NCI-H1105 (cell line): Measurements from ENCODE around the gene NRG3.

Source experiments
- DNase-seq: peaks from one replicate; lab custom pipeline; 2025; lab: John Stamatoyannopoulos, UW

The NRG3 gene

GRCh38 chr10:82213784-82214183, 338.8 kb downstream of the NRG3 start:
- no peak for DNase-seq

- DNase-seq, result no peak
Observed at GRCh38 chr10:82221056-82221455, 346.1 kb downstream of the NRG3 start.

- DNase-seq, result no peak
Observed at GRCh38 chr10:82221601-82222149, 346.7 kb downstream of the NRG3 start.

GRCh38 chr10:82228701-82229100, 353.7 kb downstream of the NRG3 start:
- no peak for DNase-seq

GRCh38 chr10:82234173-82234572, 359.2 kb downstream of the NRG3 start:
- DNase-seq, result no peak

GRCh38 chr10:82236084-82236731, 361.2 kb downstream of the NRG3 start:
- no peak for DNase-seq

GRCh38 chr10:82238291-82238690, 363.3 kb downstream of the NRG3 start:
- DNase-seq, result no peak

- no peak for DNase-seq
Observed at GRCh38 chr10:82240408-82240807, 365.4 kb downstream of the NRG3 start.

GRCh38 chr10:82242778-82243177, 367.8 kb downstream of the NRG3 start:
- no peak for DNase-seq

GRCh38 chr10:82245157-82245556, 370.2 kb downstream of the NRG3 start:
- DNase-seq, result no peak

- DNase-seq, result no peak
Observed at GRCh38 chr10:82245906-82246560, 371.0 kb downstream of the NRG3 start.

GRCh38 chr10:82249141-82249540, 374.1 kb downstream of the NRG3 start:
- DNase-seq, result no peak

GRCh38 chr10:82251222-82251906, 376.4 kb downstream of the NRG3 start:
- DNase-seq, result no peak

- no peak for DNase-seq
Observed at GRCh38 chr10:82252081-82252480, 377.1 kb downstream of the NRG3 start.

GRCh38 chr10:82254237-82254636, 379.2 kb downstream of the NRG3 start:
- no peak for DNase-seq

GRCh38 chr10:82256275-82256674, 381.3 kb downstream of the NRG3 start:
- DNase-seq, result no peak

GRCh38 chr10:82266438-82266837, 391.4 kb downstream of the NRG3 start:
- DNase-seq, result no peak

- no peak for DNase-seq
Observed at GRCh38 chr10:82267014-82267413, 392.0 kb downstream of the NRG3 start.

GRCh38 chr10:82267465-82267864, 392.5 kb downstream of the NRG3 start:
- DNase-seq, result no peak

- DNase-seq, result no peak
Observed at GRCh38 chr10:82267960-82268359, 393.0 kb downstream of the NRG3 start.

GRCh38 chr10:82277591-82277990, 402.6 kb downstream of the NRG3 start:
- no peak for DNase-seq

GRCh38 chr10:82278401-82279182, 403.6 kb downstream of the NRG3 start:
- DNase-seq, result no peak
